Placental epithelial cell (primary cell): ENCODE data around the gene IL1RN. TPM values are rescaled to one million over a fixed set of nuclear protein-coding genes. Genes with fewer than 3 reads are reported as not detected.

Source experiments
- small RNA-seq: library from RNA; depleted of rRNA; stranded (forward); fragments of <200 nt; gene quantifications from one replicate; pipeline ENCODE3, GENCODE V24; 2012
- total RNA-seq: library from RNA; depleted of rRNA; stranded (reverse); fragments of >200 nt; gene quantifications from 2 replicates; pipeline ENCODE4 v1.2.3, GENCODE V29; 2012

The IL1RN gene
- total RNA-seq = 5.1 and 9.2 TPM in 2 replicates

GRCh38 chr2:113126845-113127645 lies at the start of gene IL1RN:
IL1RN (plus strand) TSS chr2:113127598; CDS start chr2:113127625, 27 bp downstream.

GRCh38 chr2:113173542-113174375 lies 46.4 kb downstream of the IL1RN start, which contains the start of gene PSD4:
PSD4 (plus strand) TSS chr2:113173971; CDS start chr2:113182457, 8,486 bp downstream.

Small RNAs within 50 kb of the gene (small RNA-seq; reads per million reads assigned to genes)
- gene RNU6-1180P = 0.09 reads per million

Other genes starting within 250 kb of the IL1RN start
- not detected in 2 replicates for gene IL37, start 216.4 kb upstream of the IL1RN start, total RNA-seq
- gene IL36G, start 149.6 kb upstream of the IL1RN start, total RNA-seq = not detected in 2 replicates
- not detected in 2 replicates for gene IL36A, start 122.1 kb upstream of the IL1RN start, total RNA-seq
- not detected in 2 replicates for gene IL36B, start 74.7 kb upstream of the IL1RN start, total RNA-seq
- 8.6 and 23.4 TPM in 2 replicates for gene IL36RN, start 68.4 kb upstream of the IL1RN start, total RNA-seq
- 0.43 TPM in 1 of 2 replicates, not detected in the other for gene IL1F10, start 59.6 kb upstream of the IL1RN start, total RNA-seq
- gene PSD4, start 46.4 kb downstream of the IL1RN start, total RNA-seq = 61.6 and 125 TPM in 2 replicates
- 1.6 and 3.4 TPM in 2 replicates for gene PAX8, start 151.3 kb downstream of the IL1RN start, total RNA-seq